GM19351 (cell line): ENCODE results near the gene MRPL2.

Experiments used
- ATAC-seq: cut with Tn5 transposase; IDR thresholded peaks from one replicate; pipeline ENCODE4 v1.9.1; 2021; ENCODE audit warnings: mild to moderate bottlenecking, moderate library complexity; ENCODE audit not compliant: unreplicated experiment

The MRPL2 gene

GRCh38 chr6:43059168-43060033 is at the start of gene MRPL2, which contains the start of gene KLC4:
TSS of gene MRPL2 (minus strand) at chr6:43059434. CDS start at chr6:43059381, 53 bp downstream.
TSS of gene KLC4 (plus strand) at chr6:43059631. CDS start at chr6:43061336, 1,705 bp downstream.
- peak; percentile 88 for ATAC-seq

- no peak for ATAC-seq
Measured at GRCh38 chr6:43107344-43108062, 48.3 kb upstream of the MRPL2 start.

- no peak for ATAC-seq
Measured at GRCh38 chr6:43105538-43106222, 46.4 kb upstream of the MRPL2 start.

- no peak for ATAC-seq
Measured at GRCh38 chr6:43103253-43103876, 44.1 kb upstream of the MRPL2 start.

GRCh38 chr6:43101497-43101896 is 42.3 kb upstream of the MRPL2 start:
- no peak for ATAC-seq

GRCh38 chr6:43097502-43097901 is 38.3 kb upstream of the MRPL2 start:
- ATAC-seq, result no peak

GRCh38 chr6:43097098-43097489 is 37.9 kb upstream of the MRPL2 start:
- ATAC-seq, result no peak

GRCh38 chr6:43096451-43097097 is 37.3 kb upstream of the MRPL2 start:
- no peak for ATAC-seq

GRCh38 chr6:43095939-43096338 is 36.7 kb upstream of the MRPL2 start:
- ATAC-seq, result no peak

GRCh38 chr6:43093436-43094289 is 34.4 kb upstream of the MRPL2 start:
- ATAC-seq, result no peak

GRCh38 chr6:43092635-43093034 is 33.4 kb upstream of the MRPL2 start:
- no peak for ATAC-seq

- ATAC-seq, result no peak
Measured at GRCh38 chr6:43091436-43091991, 32.3 kb upstream of the MRPL2 start.

- no peak for ATAC-seq
Measured at GRCh38 chr6:43091020-43091419, 31.8 kb upstream of the MRPL2 start.

- ATAC-seq, result no peak
Measured at GRCh38 chr6:43090559-43090956, 31.3 kb upstream of the MRPL2 start.

- ATAC-seq, result no peak
Measured at GRCh38 chr6:43089874-43090558, 30.8 kb upstream of the MRPL2 start.

GRCh38 chr6:43089467-43089866 is 30.2 kb upstream of the MRPL2 start:
- ATAC-seq, result no peak

- ATAC-seq, result no peak
Measured at GRCh38 chr6:43088654-43089056, 29.4 kb upstream of the MRPL2 start.

GRCh38 chr6:43086022-43086658 is 26.9 kb upstream of the MRPL2 start:
- no peak for ATAC-seq
